ENCODE results near the gene PMPCA.

Gene PMPCA

GRCh38 chr9:136374183-136374575 is 36.3 kb upstream of the PMPCA start:
- DNase-seq, result no peak

- no peak for DNase-seq
These were observed 35.4 kb upstream of the PMPCA start for GRCh38 chr9:136375096-136375495.

GRCh38 chr9:136376457-136376856 is 34.0 kb upstream of the PMPCA start:
- DNase-seq, result no peak

GRCh38 chr9:136377341-136378169 is 32.9 kb upstream of the PMPCA start:
- DNase-seq, result no peak

- DNase-seq, result no peak
These were observed 32.1 kb upstream of the PMPCA start for GRCh38 chr9:136378170-136379002.

GRCh38 chr9:136379003-136379287 is 31.5 kb upstream of the PMPCA start:
- no peak for DNase-seq

GRCh38 chr9:136379401-136379800 is 31.1 kb upstream of the PMPCA start:
- DNase-seq, result no peak

GRCh38 chr9:136379891-136380290 is 30.6 kb upstream of the PMPCA start:
- DNase-seq, result no peak

- no peak for DNase-seq
These were observed 30.1 kb upstream of the PMPCA start for GRCh38 chr9:136380381-136380780.

- no peak for DNase-seq
These were observed 29.1 kb upstream of the PMPCA start for GRCh38 chr9:136381311-136381710.

GRCh38 chr9:136381966-136382513 is 28.4 kb upstream of the PMPCA start:
- no peak for DNase-seq

- no peak for DNase-seq
These were observed 27.0 kb upstream of the PMPCA start for GRCh38 chr9:136383436-136383835.

- no peak for DNase-seq
These were observed 25.4 kb upstream of the PMPCA start for GRCh38 chr9:136385015-136385414.

- no peak for DNase-seq
These were observed 24.4 kb upstream of the PMPCA start for GRCh38 chr9:136386018-136386417.

- DNase-seq, result no peak
These were observed 23.2 kb upstream of the PMPCA start for GRCh38 chr9:136387217-136387616.

- DNase-seq, result no peak
These were observed 21.1 kb upstream of the PMPCA start for GRCh38 chr9:136389396-136389795.

GRCh38 chr9:136391737-136392537 is 18.5 kb upstream of the PMPCA start:
- DNase-seq, result no peak

GRCh38 chr9:136392538-136393449 is 17.7 kb upstream of the PMPCA start:
- no peak for DNase-seq

- DNase-seq, result no peak
These were observed 16.9 kb upstream of the PMPCA start for GRCh38 chr9:136393531-136393930.

GRCh38 chr9:136394312-136395019 is 16.0 kb upstream of the PMPCA start:
- no peak for DNase-seq

GRCh38 chr9:136395020-136395340 is 15.5 kb upstream of the PMPCA start:
- no peak for DNase-seq
